MM.1S (cell line): ENCODE results near the gene UFC1.

Experiments
- DNase-seq: peaks from one replicate; pipeline ENCODE4 v3.0.0-alpha.2; 2015
- H2AFZ ChIP-seq: fragments of 300-600 bp; sonication (generic); 2 replicates; pipeline ENCODE4 v1.6.0; 2016; ENCODE audit warnings: antibody characterized with exemption, low read length
- H3F3A ChIP-seq: fragments of 300-600 bp; sonication (generic); 2 replicates; pipeline ENCODE4 v1.6.1; 2016; ENCODE audit warnings: mild to moderate bottlenecking, antibody characterized with exemption, low read length, moderate library complexity, mixed read lengths; ENCODE audit not compliant: insufficient read depth
- H3K27ac ChIP-seq: fragments of 300-600 bp; sonication (generic); 2 replicates; pipeline ENCODE4 v1.5.1; 2016; ENCODE audit warnings: mild to moderate bottlenecking, low read length
- H3K27me3 ChIP-seq: fragments of 300-600 bp; sonication (generic); replicated peaks from 2 replicates; pipeline ENCODE4 v1.6.0; 2016; ENCODE audit warnings: low read length; ENCODE audit not compliant: insufficient read depth
- H3K36me3 ChIP-seq: fragments of 300-600 bp; sonication (generic); replicated peaks from 2 replicates; pipeline ENCODE4 v1.6.1; 2016; ENCODE audit warnings: mild to moderate bottlenecking, low read length, mixed read lengths; ENCODE audit not compliant: insufficient read depth
- H3K4me1 ChIP-seq: fragments of 300-600 bp; sonication (generic); 2 replicates; pipeline ENCODE4 v1.6.1; 2016; ENCODE audit warnings: low read length, mixed read lengths
- H3K4me2 ChIP-seq: fragments of 300-600 bp; sonication (generic); 2 replicates; pipeline ENCODE4 v1.6.0; 2016; ENCODE audit warnings: low read depth, low read length
- H3K4me3 ChIP-seq: fragments of 300-600 bp; sonication (generic); 2 replicates; pipeline ENCODE4 v1.5.1; 2016; ENCODE audit warnings: low read length, mixed read lengths
- H3K79me2 ChIP-seq: fragments of 300-600 bp; sonication (generic); 2 replicates; pipeline ENCODE4 v1.6.1; 2016; ENCODE audit warnings: mixed run types, low read length, mixed read lengths
- H3K9ac ChIP-seq: fragments of 300-600 bp; sonication (generic); 2 replicates; pipeline ENCODE4 v1.6.1; 2016; ENCODE audit warnings: low read length, mixed read lengths
- H3K9me2 ChIP-seq: fragments of 300-600 bp; sonication (generic); replicated peaks from 2 replicates; pipeline ENCODE4 v1.6.1; 2016; ENCODE audit warnings: mild to moderate bottlenecking, low read length, mixed read lengths; ENCODE audit not compliant: insufficient read depth
- H3K9me3 ChIP-seq: fragments of 300-600 bp; sonication (generic); replicated peaks from 2 replicates; pipeline ENCODE4 v1.6.1; 2016; ENCODE audit warnings: mild to moderate bottlenecking, low read length, mixed read lengths; ENCODE audit not compliant: insufficient read depth
- H4K20me1 ChIP-seq: fragments of 300-600 bp; sonication (generic); 2 replicates; pipeline ENCODE4 v1.6.1; 2016; ENCODE audit warnings: mild to moderate bottlenecking, low read length, moderate library complexity, mixed read lengths; ENCODE audit not compliant: insufficient read depth
- EZH2 ChIP-seq: fragments of 300-600 bp; sonication (generic); optimal IDR thresholded peaks from 2 replicates; pipeline ENCODE3; 2017; ENCODE audit warnings: low read depth, mild to moderate bottlenecking, antibody characterized with exemption, low read length, mixed read lengths
- EZH2phosphoT487 ChIP-seq: fragments of 300-600 bp; sonication (generic); IDR thresholded peaks from 2 replicates; pipeline ENCODE4 v1.6.1; 2018; ENCODE audit warnings: antibody characterized with exemption, low read length
- TF ChIP-seq, protein P1 (sequence below): fragments of 300-600 bp; sonication (generic); IDR thresholded peaks from 2 replicates; pipeline ENCODE4 v1.5.1; 2016; ENCODE audit warnings: antibody characterized with exemption, low read length, mixed read lengths

UFC1 gene

DNA sequence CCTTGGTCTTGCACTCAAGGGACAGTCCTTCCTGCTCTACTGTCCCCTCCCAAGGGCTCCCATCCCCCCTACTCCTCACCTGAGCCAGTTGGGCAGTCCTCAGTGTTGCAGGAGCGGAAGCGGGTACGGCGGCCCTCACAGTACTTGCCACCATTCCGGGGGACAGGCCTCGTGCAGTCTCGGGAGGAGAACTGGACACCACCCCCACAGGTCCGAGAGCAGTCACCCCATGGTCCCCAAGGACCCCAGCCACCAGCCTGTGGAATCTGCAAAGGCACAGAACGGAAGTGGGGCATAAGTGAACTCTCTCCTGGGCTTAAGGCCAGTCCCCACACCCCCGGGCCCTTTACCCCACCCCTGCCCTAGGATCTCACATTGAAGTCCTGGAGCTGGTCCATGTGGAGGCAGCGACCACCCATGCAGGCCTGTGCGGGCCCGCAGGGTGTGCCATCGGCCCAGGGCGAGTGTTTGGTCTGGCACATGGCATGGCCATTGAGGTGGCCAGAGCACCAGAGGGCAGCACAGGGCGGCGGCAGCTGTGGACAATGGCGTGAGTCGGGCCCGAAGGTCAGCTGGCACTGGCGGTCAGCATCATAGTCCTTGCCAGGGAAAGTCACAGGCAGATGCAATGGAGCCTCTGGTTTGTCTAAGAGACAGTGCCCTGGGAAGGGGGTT is 39.9 kb downstream of the UFC1 start:
- DNase-seq: no peak
- no peak overlapping the region for H3K4me2 ChIP-seq
- no peak overlapping the region for H3K9ac ChIP-seq
- 0 out of 2 replicates have a peak, but pooled peaks cover 4% of the 10 kb centered on the region for H3F3A ChIP-seq
- H3K27me3 ChIP-seq: no peaks in the 10 kb centered on the region
- H3K4me3 ChIP-seq: no peak overlapping the region
- peak overlapping the region; percentile 86; the same call in 1 of the 2 replicates for H2AFZ ChIP-seq
- H4K20me1 ChIP-seq: no peaks in the 10 kb centered on the region
- H3K79me2 ChIP-seq: no peaks in the 10 kb centered on the region
- H3K9me2 ChIP-seq: no peaks in the 10 kb centered on the region
- TF ChIP-seq EZH2: no peak
- TF ChIP-seq EZH2phosphoT487: no peak
- TF ChIP-seq, protein P1, sequence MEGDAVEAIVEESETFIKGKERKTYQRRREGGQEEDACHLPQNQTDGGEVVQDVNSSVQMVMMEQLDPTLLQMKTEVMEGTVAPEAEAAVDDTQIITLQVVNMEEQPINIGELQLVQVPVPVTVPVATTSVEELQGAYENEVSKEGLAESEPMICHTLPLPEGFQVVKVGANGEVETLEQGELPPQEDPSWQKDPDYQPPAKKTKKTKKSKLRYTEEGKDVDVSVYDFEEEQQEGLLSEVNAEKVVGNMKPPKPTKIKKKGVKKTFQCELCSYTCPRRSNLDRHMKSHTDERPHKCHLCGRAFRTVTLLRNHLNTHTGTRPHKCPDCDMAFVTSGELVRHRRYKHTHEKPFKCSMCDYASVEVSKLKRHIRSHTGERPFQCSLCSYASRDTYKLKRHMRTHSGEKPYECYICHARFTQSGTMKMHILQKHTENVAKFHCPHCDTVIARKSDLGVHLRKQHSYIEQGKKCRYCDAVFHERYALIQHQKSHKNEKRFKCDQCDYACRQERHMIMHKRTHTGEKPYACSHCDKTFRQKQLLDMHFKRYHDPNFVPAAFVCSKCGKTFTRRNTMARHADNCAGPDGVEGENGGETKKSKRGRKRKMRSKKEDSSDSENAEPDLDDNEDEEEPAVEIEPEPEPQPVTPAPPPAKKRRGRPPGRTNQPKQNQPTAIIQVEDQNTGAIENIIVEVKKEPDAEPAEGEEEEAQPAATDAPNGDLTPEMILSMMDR: peak; percentile 6; the same call in 1 of the 2 replicates
- no peaks in the 10 kb centered on the region for H3K36me3 ChIP-seq
- peaks cover 13% of the 10 kb centered on the region for H3K4me1 ChIP-seq
- H3K9me3 ChIP-seq: no peaks in the 10 kb centered on the region
- no peak overlapping the region for H3K27ac ChIP-seq

- Histone ChIP-seq H3K4me1 (peaks cover 13% of the 10 kb centered on the region), H3K27ac (0 out of 2 replicates have a peak overlapping the region, but pooled peaks have one; percentile 0), H3K9me3 (no peaks in the 10 kb centered on the region), H3K4me2 (no peak overlapping the region), H4K20me1 (no peaks in the 10 kb centered on the region), H3K9me2 (no peaks in the 10 kb centered on the region), H3F3A (0 out of 2 replicates have a peak, but pooled peaks cover 4% of the 10 kb centered on the region), H3K9ac (no peak overlapping the region), H3K27me3 (no peaks in the 10 kb centered on the region), H3K36me3 (no peaks in the 10 kb centered on the region), H3K79me2 (no peaks in the 10 kb centered on the region), H2AFZ (0 out of 2 replicates have a peak overlapping the region, but pooled peaks have one; percentile 2), H3K4me3 (no peak overlapping the region)
- no peak for DNase-seq
- TF ChIP-seq EZH2: no peak
- TF ChIP-seq EZH2phosphoT487: no peak
- TF ChIP-seq, protein P1: no peak
Observed at GRCh38 chr1:161195171-161195570, 41.4 kb downstream of the UFC1 start.

DNA sequence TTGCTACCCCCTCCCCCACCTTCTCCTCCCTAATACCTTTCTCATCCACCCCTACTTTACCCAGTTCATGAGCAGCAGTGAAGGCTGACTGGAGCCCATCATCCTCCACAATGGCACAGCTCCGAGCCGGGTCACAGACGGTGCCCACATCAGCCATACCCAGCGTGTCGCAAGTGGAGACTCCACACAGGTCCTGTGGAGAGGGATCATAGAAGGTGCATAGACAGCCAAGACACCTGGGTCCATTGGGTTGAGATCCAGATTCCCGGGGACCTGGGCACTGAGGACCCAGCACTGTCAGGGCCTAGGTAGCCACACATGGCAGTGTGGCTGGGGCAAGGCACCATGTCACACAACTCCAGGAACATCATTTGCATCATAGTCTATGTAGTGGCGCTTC is 42.3 kb downstream of the UFC1 start:
- no peaks in the 10 kb centered on the region for H3K9me2 ChIP-seq
- H3K27ac ChIP-seq: no peak overlapping the region
- H3K27me3 ChIP-seq: no peaks in the 10 kb centered on the region
- no peaks in the 10 kb centered on the region for H3K79me2 ChIP-seq
- H3K4me1 ChIP-seq: peaks cover 13% of the 10 kb centered on the region
- H3K36me3 ChIP-seq: no peaks in the 10 kb centered on the region
- H3K9me3 ChIP-seq: no peaks in the 10 kb centered on the region
- H3K4me2 ChIP-seq: no peak overlapping the region
- no peaks in the 10 kb centered on the region for H4K20me1 ChIP-seq
- H3K4me3 ChIP-seq: no peak overlapping the region
- TF ChIP-seq EZH2: no peak
- TF ChIP-seq, protein P1: no peak
- TF ChIP-seq EZH2phosphoT487: no peak
- DNase-seq: no peak
- H2AFZ ChIP-seq: no peak overlapping the region
- H3K9ac ChIP-seq: no peak overlapping the region
- H3F3A ChIP-seq: 0 out of 2 replicates have a peak, but pooled peaks cover 4% of the 10 kb centered on the region
